Liver (tissue), 3 donors: ENCODE measurements around the gene APRT.

Experiments used
- CTCF ChIP-seq: fragments of 150-350 bp; IDR thresholded peaks from 2 replicates; pipeline ENCODE4 v1.5.1; 2017; ENCODE audit warnings: improper control_type of control experiment, low read depth, low read length; ENCODE audit not compliant: missing input control
- FOXA1 ChIP-seq: IDR thresholded peaks from 2 replicates; pipeline ENCODE4 v1.6.1; 2016; ENCODE audit warnings: antibody characterized with exemption
- FOXA2 ChIP-seq: IDR thresholded peaks from 2 replicates; pipeline ENCODE4 v1.6.1; 2016; ENCODE audit warnings: antibody characterized with exemption
- JUND ChIP-seq, 2 donors: IDR thresholded peaks; 2 replicates each; pipeline ENCODE4 v1.6.1; 2016; ENCODE audit warnings: antibody characterized with exemption in 2 of 2
- MAX ChIP-seq: IDR thresholded peaks from 2 replicates; pipeline ENCODE4 v1.6.1; 2016; ENCODE audit warnings: antibody characterized with exemption
- NR2F2 ChIP-seq: IDR thresholded peaks from 2 replicates; pipeline ENCODE4 v1.6.1; 2016; ENCODE audit warnings: antibody characterized with exemption
- RAD21 ChIP-seq, 2 donors: IDR thresholded peaks; 2 replicates each; pipeline ENCODE4 v1.6.1; 2016; ENCODE audit warnings: antibody characterized with exemption in 2 of 2, mild to moderate bottlenecking in 2 of 2
- RXRA ChIP-seq, 2 donors: IDR thresholded peaks; 2 replicates each; pipeline ENCODE4 v1.6.1; 2017 to 2018; ENCODE audit warnings: antibody characterized with exemption in 2 of 2, mild to moderate bottlenecking in 1 of 2
- SP1 ChIP-seq: IDR thresholded peaks from 2 replicates; pipeline ENCODE4 v1.6.1; 2018; ENCODE audit warnings: antibody characterized with exemption, mild to moderate bottlenecking
- TAF1 ChIP-seq: conservative IDR thresholded peaks from 2 replicates; pipeline ENCODE4 v1.6.1; 2016; ENCODE audit warnings: antibody characterized with exemption, mild to moderate bottlenecking
- YY1 ChIP-seq: IDR thresholded peaks from 2 replicates; pipeline ENCODE4 v1.6.1; 2016; ENCODE audit warnings: antibody characterized with exemption, mild to moderate bottlenecking
- TF ChIP-seq, protein P1 (sequence below): IDR thresholded peaks from 2 replicates; pipeline ENCODE4 v1.6.1; 2016; ENCODE audit warnings: antibody characterized with exemption, mild to moderate bottlenecking
- TF ChIP-seq, protein P2 (sequence below): IDR thresholded peaks from 2 replicates; pipeline ENCODE4 v1.6.1; 2016; ENCODE audit warnings: antibody characterized with exemption
- donor health status: healthy.
- donor health status: healthy.

DNA sequence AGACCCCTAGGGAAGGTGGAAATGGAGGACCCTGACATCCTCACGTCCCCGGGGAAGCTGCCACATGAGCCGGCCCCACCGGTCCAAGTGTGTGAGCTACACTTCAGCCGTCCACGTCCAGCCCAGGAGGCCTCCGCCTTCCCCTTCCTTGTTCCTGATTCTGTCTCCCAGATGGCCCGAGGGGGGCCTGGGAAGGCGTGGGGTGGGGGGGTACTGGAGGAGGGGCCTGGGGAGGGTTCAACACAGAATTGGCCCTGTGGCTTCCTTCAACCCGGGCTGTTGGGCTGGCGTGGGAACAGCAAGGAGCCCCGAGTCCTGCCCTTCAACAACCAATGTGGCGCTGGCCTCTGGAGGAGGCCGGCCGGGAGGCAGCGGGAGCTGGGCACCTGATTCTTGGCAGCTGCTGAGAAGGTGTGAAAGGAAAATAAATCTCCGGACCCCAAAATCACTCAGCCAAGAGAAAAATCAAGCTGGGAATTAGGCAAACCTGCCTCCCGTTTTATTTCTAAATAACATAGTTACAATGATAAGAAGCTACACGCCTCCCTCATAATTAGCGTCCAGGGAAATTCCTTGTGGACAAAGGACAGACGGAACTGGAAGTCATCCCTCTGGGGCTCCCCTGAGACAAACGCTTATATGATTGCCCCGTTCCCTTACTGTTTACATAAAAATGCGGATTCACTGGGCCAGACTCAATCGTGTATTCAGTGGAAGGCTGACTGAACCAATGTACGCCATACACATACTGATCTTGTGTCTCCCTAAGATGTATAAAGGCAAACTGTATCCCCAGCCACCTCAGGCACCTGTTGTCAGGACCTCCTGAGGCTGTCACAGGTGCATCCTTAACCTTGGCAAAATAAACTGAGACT lies 1.8 kb upstream of the APRT start:
- TF ChIP-seq JUND (IDR thresholded peaks at IDR 0.05) (no peak), CTCF (no peak), YY1 (no peak), NR2F2 (no peak), MAX (no peak), TAF1 (no peak), RAD21 (IDR thresholded peaks at IDR 0.05) (no peak), FOXA2 (no peak), RXRA (IDR thresholded peaks at IDR 0.05) (no peak), SP1 (no peak), FOXA1 (no peak)
- TF ChIP-seq, protein P1, sequence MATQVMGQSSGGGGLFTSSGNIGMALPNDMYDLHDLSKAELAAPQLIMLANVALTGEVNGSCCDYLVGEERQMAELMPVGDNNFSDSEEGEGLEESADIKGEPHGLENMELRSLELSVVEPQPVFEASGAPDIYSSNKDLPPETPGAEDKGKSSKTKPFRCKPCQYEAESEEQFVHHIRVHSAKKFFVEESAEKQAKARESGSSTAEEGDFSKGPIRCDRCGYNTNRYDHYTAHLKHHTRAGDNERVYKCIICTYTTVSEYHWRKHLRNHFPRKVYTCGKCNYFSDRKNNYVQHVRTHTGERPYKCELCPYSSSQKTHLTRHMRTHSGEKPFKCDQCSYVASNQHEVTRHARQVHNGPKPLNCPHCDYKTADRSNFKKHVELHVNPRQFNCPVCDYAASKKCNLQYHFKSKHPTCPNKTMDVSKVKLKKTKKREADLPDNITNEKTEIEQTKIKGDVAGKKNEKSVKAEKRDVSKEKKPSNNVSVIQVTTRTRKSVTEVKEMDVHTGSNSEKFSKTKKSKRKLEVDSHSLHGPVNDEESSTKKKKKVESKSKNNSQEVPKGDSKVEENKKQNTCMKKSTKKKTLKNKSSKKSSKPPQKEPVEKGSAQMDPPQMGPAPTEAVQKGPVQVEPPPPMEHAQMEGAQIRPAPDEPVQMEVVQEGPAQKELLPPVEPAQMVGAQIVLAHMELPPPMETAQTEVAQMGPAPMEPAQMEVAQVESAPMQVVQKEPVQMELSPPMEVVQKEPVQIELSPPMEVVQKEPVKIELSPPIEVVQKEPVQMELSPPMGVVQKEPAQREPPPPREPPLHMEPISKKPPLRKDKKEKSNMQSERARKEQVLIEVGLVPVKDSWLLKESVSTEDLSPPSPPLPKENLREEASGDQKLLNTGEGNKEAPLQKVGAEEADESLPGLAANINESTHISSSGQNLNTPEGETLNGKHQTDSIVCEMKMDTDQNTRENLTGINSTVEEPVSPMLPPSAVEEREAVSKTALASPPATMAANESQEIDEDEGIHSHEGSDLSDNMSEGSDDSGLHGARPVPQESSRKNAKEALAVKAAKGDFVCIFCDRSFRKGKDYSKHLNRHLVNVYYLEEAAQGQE = no peak
- TF ChIP-seq, protein P2, sequence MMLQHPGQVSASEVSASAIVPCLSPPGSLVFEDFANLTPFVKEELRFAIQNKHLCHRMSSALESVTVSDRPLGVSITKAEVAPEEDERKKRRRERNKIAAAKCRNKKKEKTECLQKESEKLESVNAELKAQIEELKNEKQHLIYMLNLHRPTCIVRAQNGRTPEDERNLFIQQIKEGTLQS = no peak
